ENCODE data around the gene RBM12.

- TF ChIP-seq EZH2 (IDR thresholded peaks at IDR 0.05; ENCODE audit: borderline replicate concordance, low read depth, low read length, severe bottlenecking): no peak
- TF ChIP-seq, protein P1, sequence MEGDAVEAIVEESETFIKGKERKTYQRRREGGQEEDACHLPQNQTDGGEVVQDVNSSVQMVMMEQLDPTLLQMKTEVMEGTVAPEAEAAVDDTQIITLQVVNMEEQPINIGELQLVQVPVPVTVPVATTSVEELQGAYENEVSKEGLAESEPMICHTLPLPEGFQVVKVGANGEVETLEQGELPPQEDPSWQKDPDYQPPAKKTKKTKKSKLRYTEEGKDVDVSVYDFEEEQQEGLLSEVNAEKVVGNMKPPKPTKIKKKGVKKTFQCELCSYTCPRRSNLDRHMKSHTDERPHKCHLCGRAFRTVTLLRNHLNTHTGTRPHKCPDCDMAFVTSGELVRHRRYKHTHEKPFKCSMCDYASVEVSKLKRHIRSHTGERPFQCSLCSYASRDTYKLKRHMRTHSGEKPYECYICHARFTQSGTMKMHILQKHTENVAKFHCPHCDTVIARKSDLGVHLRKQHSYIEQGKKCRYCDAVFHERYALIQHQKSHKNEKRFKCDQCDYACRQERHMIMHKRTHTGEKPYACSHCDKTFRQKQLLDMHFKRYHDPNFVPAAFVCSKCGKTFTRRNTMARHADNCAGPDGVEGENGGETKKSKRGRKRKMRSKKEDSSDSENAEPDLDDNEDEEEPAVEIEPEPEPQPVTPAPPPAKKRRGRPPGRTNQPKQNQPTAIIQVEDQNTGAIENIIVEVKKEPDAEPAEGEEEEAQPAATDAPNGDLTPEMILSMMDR (IDR thresholded peaks at IDR 0.05; ENCODE audit: borderline replicate concordance, extremely low read depth, low read length, poor library complexity, severe bottlenecking): no peak
Measured at GRCh38 chr20:35638751-35639150, 25.9 kb downstream of the RBM12 start.
